ENCODE measurements around the gene NOVA2.

The NOVA2 gene

DNA sequence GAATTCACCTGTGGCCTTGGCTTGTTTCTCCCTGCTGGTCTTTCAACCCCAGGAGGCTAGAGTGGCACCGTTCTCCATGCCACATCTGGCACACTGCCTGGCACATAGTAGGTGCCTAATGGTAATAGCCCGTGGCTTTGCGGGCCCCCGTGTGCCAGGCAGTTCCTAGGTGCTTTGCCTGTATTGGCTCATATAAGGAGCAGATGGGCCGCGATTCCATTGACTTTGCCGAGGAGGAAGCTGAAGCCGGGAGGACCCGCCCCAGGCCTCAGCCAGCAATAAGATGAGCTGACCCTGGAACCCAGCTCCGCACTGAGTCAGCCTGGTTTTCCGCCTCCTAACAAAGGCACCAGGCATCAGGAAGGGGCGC lies 48.4 kb upstream of the NOVA2 start:
- Histone ChIP-seq H4K20me1 (ENCODE audit: insufficient read depth, low read length) (no peaks in the 10 kb centered on the region), H3K9me3 (ENCODE audit: low read length) (no peaks in the 10 kb centered on the region), H3K27me3 (ENCODE audit: insufficient read depth, low read length) (no peaks in the 10 kb centered on the region), H3K4me3 (ENCODE audit: low read depth, low read length, poor library complexity, severe bottlenecking) (no peak overlapping the region), H2AFZ (ENCODE audit: low read length) (no peak overlapping the region), H3F3A (ENCODE audit: insufficient read depth, low read length) (no peaks in the 10 kb centered on the region), H3K36me3 (ENCODE audit: insufficient read depth, low read length) (peaks cover 8% of the 10 kb centered on the region; the same call in 1 of the 2 replicates), H3K9ac (ENCODE audit: low read length) (no peak overlapping the region), H3K4me1 (ENCODE audit: insufficient read depth, low read length, severe bottlenecking) (no peaks in the 10 kb centered on the region), H3K79me2 (ENCODE audit: insufficient read depth, low read length) (no peaks in the 10 kb centered on the region), H3K9me2 (ENCODE audit: low read depth, low read length) (no peaks in the 10 kb centered on the region), H3K27ac (ENCODE audit: low read depth, low read length, poor library complexity, severe bottlenecking) (no peak overlapping the region), H3K4me2 (ENCODE audit: low read length) (no peak overlapping the region)
- no peak for TF ChIP-seq CTCF (IDR thresholded peaks at IDR 0.05; ENCODE audit: low read length)
- TF ChIP-seq EZH2 (IDR thresholded peaks at IDR 0.05; ENCODE audit: borderline replicate concordance, low read length): no peak

GRCh38 chr19:46021531-46022041 lies 47.9 kb upstream of the NOVA2 start:
- Histone ChIP-seq H3K9me2 (ENCODE audit: low read depth, low read length) (no peaks in the 10 kb centered on the region), H4K20me1 (ENCODE audit: insufficient read depth, low read length) (no peaks in the 10 kb centered on the region), H3K27ac (ENCODE audit: low read depth, low read length, poor library complexity, severe bottlenecking) (no peak overlapping the region), H3K9ac (ENCODE audit: low read length) (no peak overlapping the region), H3K9me3 (ENCODE audit: low read length) (no peaks in the 10 kb centered on the region), H3K36me3 (ENCODE audit: insufficient read depth, low read length) (peaks cover 8% of the 10 kb centered on the region; the same call in 1 of the 2 replicates), H3F3A (ENCODE audit: insufficient read depth, low read length) (no peaks in the 10 kb centered on the region), H3K4me3 (ENCODE audit: low read depth, low read length, poor library complexity, severe bottlenecking) (no peak overlapping the region), H3K79me2 (ENCODE audit: insufficient read depth, low read length) (no peaks in the 10 kb centered on the region), H3K4me2 (ENCODE audit: low read length) (no peak overlapping the region), H3K27me3 (ENCODE audit: insufficient read depth, low read length) (no peaks in the 10 kb centered on the region), H3K4me1 (ENCODE audit: insufficient read depth, low read length, severe bottlenecking) (no peaks in the 10 kb centered on the region), H2AFZ (ENCODE audit: low read length) (no peak overlapping the region)
- no peak for TF ChIP-seq CTCF (IDR thresholded peaks at IDR 0.05; ENCODE audit: low read length)
- TF ChIP-seq EZH2 (IDR thresholded peaks at IDR 0.05; ENCODE audit: borderline replicate concordance, low read length): no peak

GRCh38 chr19:46020819-46021125 lies 47.1 kb upstream of the NOVA2 start:
- Histone ChIP-seq H3K27me3 (ENCODE audit: insufficient read depth, low read length) (no peaks in the 10 kb centered on the region), H3K79me2 (ENCODE audit: insufficient read depth, low read length) (no peaks in the 10 kb centered on the region), H4K20me1 (ENCODE audit: insufficient read depth, low read length) (no peaks in the 10 kb centered on the region), H3K36me3 (ENCODE audit: insufficient read depth, low read length) (peaks cover 8% of the 10 kb centered on the region; the same call in 1 of the 2 replicates), H3K9me2 (ENCODE audit: low read depth, low read length) (no peaks in the 10 kb centered on the region), H3K9ac (ENCODE audit: low read length) (no peak overlapping the region), H3K4me3 (ENCODE audit: low read depth, low read length, poor library complexity, severe bottlenecking) (no peak overlapping the region), H3K4me2 (ENCODE audit: low read length) (no peak overlapping the region), H3K4me1 (ENCODE audit: insufficient read depth, low read length, severe bottlenecking) (peaks cover 6% of the 10 kb centered on the region), H2AFZ (ENCODE audit: low read length) (no peak overlapping the region), H3K9me3 (ENCODE audit: low read length) (no peaks in the 10 kb centered on the region), H3K27ac (ENCODE audit: low read depth, low read length, poor library complexity, severe bottlenecking) (no peak overlapping the region), H3F3A (ENCODE audit: insufficient read depth, low read length) (no peaks in the 10 kb centered on the region)
- no peak for TF ChIP-seq CTCF (IDR thresholded peaks at IDR 0.05; ENCODE audit: low read length)
- TF ChIP-seq EZH2 (IDR thresholded peaks at IDR 0.05; ENCODE audit: borderline replicate concordance, low read length): no peak

Data from OCI-LY1 (cell line).